ENCODE results near the gene PLAAT4.
"Not testable (repeated sequence)": the region's sequence is repeated elsewhere in the genome, so short reads cannot be mapped to it uniquely, and the experiment has no call there.

PLAAT4 gene

GRCh38 chr11:63511048-63511748 lies 25.4 kb upstream of the PLAAT4 start:
- DNase-seq (ENCODE audit: low read depth in 2 of 2), result no peak

- DNase-seq (ENCODE audit: low read depth in 2 of 2), result no peak
Measured at GRCh38 chr11:63512816-63513215, 23.8 kb upstream of the PLAAT4 start.

- DNase-seq (ENCODE audit: low read depth in 2 of 2), result no peak
Measured at GRCh38 chr11:63516109-63516508, 20.5 kb upstream of the PLAAT4 start.

- no peak for DNase-seq (ENCODE audit: low read depth in 2 of 2)
Measured at GRCh38 chr11:63517156-63517555, 19.5 kb upstream of the PLAAT4 start.

GRCh38 chr11:63518548-63518947 lies 18.1 kb upstream of the PLAAT4 start:
- no peak for DNase-seq (ENCODE audit: low read depth in 2 of 2)

GRCh38 chr11:63520606-63521170 lies 15.9 kb upstream of the PLAAT4 start:
- no peak for DNase-seq (ENCODE audit: low read depth in 2 of 2)

- no peak for DNase-seq (ENCODE audit: low read depth in 2 of 2)
Measured at GRCh38 chr11:63521896-63522295, 14.7 kb upstream of the PLAAT4 start.

GRCh38 chr11:63523151-63523550 lies 13.5 kb upstream of the PLAAT4 start:
- DNase-seq (ENCODE audit: low read depth in 2 of 2), result no peak

- no peak for DNase-seq (ENCODE audit: low read depth in 2 of 2)
Measured at GRCh38 chr11:63527667-63528066, 8.9 kb upstream of the PLAAT4 start.

GRCh38 chr11:63528156-63528555 lies 8.5 kb upstream of the PLAAT4 start:
- not testable (repeated sequence) for DNase-seq (ENCODE audit: low read depth in 2 of 2)

- not testable (repeated sequence) for DNase-seq (ENCODE audit: low read depth in 2 of 2)
Measured at GRCh38 chr11:63528729-63529278, 7.8 kb upstream of the PLAAT4 start.

GRCh38 chr11:63529373-63529772 lies 7.2 kb upstream of the PLAAT4 start:
- not testable (repeated sequence) for DNase-seq (ENCODE audit: low read depth in 2 of 2)

GRCh38 chr11:63530021-63530420 lies 6.6 kb upstream of the PLAAT4 start:
- DNase-seq (ENCODE audit: low read depth in 2 of 2), result no peak

- DNase-seq (ENCODE audit: low read depth in 2 of 2), result not testable (repeated sequence)
Measured at GRCh38 chr11:63531074-63531792, 5.4 kb upstream of the PLAAT4 start.

GRCh38 chr11:63532117-63532516 lies 4.5 kb upstream of the PLAAT4 start:
- DNase-seq (ENCODE audit: low read depth in 2 of 2), result no peak

- no peak for DNase-seq (ENCODE audit: low read depth in 2 of 2)
Measured at GRCh38 chr11:63532799-63533475, 3.7 kb upstream of the PLAAT4 start.

- no peak for DNase-seq (ENCODE audit: low read depth in 2 of 2)
Measured at GRCh38 chr11:63534076-63534475, 2.5 kb upstream of the PLAAT4 start.

GRCh38 chr11:63534895-63535461 lies 1.6 kb upstream of the PLAAT4 start:
- DNase-seq (ENCODE audit: low read depth in 2 of 2), result no peak

GRCh38 chr11:63535734-63536133 lies 874 bp upstream of the PLAAT4 start:
- no peak for DNase-seq (ENCODE audit: low read depth in 2 of 2)

GRCh38 chr11:63537293-63538101 lies 889 bp downstream of the PLAAT4 start:
- DNase-seq (ENCODE audit: low read depth in 2 of 2), result no peak

GRCh38 chr11:63542506-63542905 lies 5.9 kb downstream of the PLAAT4 start:
- not testable (repeated sequence) for DNase-seq (ENCODE audit: low read depth in 2 of 2)
